ENCODE measurements around the gene ZNF780A. TPM values are rescaled to one million over a fixed set of nuclear protein-coding genes. Genes with fewer than 3 reads are reported as not detected.

ZNF780A gene
- polyA plus RNA-seq, 2 of the 4 experiments (the other 2 are of a cell fraction) = 37.9 to 48.1 TPM

DNA sequence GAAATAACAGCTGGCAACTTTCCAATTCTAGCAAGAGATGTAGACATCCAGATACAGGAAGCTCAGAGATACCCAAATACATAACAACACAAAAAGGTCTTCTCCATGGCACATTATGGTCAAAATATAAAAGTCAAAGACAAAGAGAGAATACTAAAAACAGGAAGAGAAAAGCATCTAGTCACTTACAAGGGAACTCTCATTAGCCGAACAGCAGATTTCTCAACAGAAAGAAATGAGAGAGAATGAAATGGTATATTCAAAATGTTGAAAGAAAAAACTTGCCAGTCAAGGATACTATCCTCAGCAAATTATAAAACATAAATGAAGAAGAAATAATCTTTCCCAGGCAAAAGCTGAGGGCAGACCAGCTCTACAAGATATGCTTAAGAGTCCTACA, 12.4 kb downstream of the ZNF780A start:
- POLR2A ChIA-PET = no interaction called here

DNA sequence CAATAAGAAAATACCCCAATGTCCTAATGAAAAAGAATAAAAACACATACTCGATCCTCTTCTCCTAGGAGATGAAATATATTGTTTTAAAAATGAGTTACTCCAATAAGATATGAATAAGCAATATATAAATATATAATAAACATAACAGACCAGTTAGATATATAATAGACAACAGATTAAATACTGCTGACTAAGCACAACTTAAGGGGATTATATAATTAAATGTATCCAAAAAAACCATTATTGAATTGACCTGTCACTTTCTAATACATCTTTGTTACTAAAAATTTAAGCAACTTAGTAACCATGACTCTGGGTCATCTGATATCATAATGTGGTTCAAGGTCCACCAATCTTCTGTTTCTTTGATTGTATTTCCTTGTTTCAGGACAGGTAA, 20.7 kb downstream of the ZNF780A start:
- FAIRE-seq (no peak), DNase-seq (ENCODE audit: low read depth in 1 of 2, low spot score in 1 of 2) (no peak), ATAC-seq (no peak)
- no peak overlapping the region for H3K4me2 ChIP-seq
- no peak overlapping the region for H3K27ac ChIP-seq
- WGBS (ENCODE audit: missing lambda C conversion rate) = 63% methylated on average over 1 of the region's 1 CpG
- ChIA-PET CTCF (no interaction called here), POLR2A (no interaction called here)
- H3K4me1 ChIP-seq = no peaks in the 10 kb centered on the region
- TF ChIP-seq POLR2AphosphoS2 (conservative IDR thresholded peaks at IDR 0.05; ENCODE audit: low read length) = no peak
- TF ChIP-seq MAFK (IDR thresholded peaks at IDR 0.05; ENCODE audit: partially characterized antibody) = peak; percentile 99
- no peak overlapping the region for H3K4me3 ChIP-seq
- peaks cover 96% of the 10 kb centered on the region for H3K9me3 ChIP-seq

More for the DNA sequence above, 12.4 kb downstream of the ZNF780A start:
- no peak for ATAC-seq
- H3K9me3 ChIP-seq = peaks cover 75% of the 10 kb centered on the region
- TF ChIP-seq, protein P1, sequence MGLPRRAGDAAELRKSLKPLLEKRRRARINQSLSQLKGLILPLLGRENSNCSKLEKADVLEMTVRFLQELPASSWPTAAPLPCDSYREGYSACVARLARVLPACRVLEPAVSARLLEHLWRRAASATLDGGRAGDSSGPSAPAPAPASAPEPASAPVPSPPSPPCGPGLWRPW (IDR thresholded peaks at IDR 0.05) = no peak
- TF ChIP-seq HOXA7 (CRISPR knock-in tag; IDR thresholded peaks at IDR 0.05) (no peak), MYC (IDR thresholded peaks at IDR 0.05; ENCODE audit: borderline replicate concordance, low read length) (no peak), RAD21 (conservative IDR thresholded peaks at IDR 0.05 in 1 of 2, IDR thresholded peaks at IDR 0.05 in 1 of 2) (no peak)
- TF ChIP-seq, protein P2, sequence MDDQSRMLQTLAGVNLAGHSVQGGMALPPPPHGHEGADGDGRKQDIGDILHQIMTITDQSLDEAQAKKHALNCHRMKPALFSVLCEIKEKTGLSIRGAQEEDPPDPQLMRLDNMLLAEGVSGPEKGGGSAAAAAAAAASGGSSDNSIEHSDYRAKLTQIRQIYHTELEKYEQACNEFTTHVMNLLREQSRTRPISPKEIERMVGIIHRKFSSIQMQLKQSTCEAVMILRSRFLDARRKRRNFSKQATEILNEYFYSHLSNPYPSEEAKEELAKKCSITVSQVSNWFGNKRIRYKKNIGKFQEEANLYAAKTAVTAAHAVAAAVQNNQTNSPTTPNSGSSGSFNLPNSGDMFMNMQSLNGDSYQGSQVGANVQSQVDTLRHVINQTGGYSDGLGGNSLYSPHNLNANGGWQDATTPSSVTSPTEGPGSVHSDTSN (IDR thresholded peaks at IDR 0.05) = no peak
- H3K4me1 ChIP-seq = no peaks in the 10 kb centered on the region
- no peak overlapping the region for H3K27ac ChIP-seq
- no peak for FAIRE-seq
- DNase-seq (ENCODE audit: low read depth in 1 of 2, low spot score in 1 of 2) = no peak
- WGBS (ENCODE audit: missing lambda C conversion rate) = 92% methylated on average over 1 of the region's 1 CpG
- CTCF ChIA-PET = interaction anchor here (0.6 to 1.3 kb wide), 2 partner anchors 61 to 1579 kb away, joined by 3 to 4 read pairs; no protein-coding TSS in a partner anchor
- H3K4me3 ChIP-seq = no peak overlapping the region
- no peak overlapping the region for H3K4me2 ChIP-seq

DNA sequence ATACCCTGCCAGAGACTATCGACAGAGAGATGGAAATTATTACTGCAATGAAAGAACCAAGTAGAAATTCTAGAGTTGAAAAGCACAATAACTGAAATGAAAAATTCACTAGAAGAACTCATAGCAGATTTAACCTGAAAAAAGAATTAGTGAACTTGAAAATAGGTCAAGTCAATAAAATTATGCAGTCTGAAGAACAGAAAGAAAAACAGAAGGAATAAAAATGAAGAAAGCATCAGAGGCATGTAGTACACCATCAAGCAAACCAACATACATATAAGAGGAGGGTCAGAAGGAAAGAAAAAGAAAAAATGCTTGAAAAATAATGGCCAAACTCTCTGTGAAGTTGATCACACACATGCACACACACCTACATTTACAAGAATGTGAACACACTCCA, 31.1 kb downstream of the ZNF780A start:
- POLR2A ChIA-PET = no interaction called here
- no peak for ATAC-seq
- DNase-seq (ENCODE audit: low read depth in 1 of 2, low spot score in 1 of 2) = no peak
- 0 out of 3 replicates have a peak, but pooled peaks cover 4% of the 10 kb centered on the region for H3K4me1 ChIP-seq
- no peak overlapping the region for H3K4me3 ChIP-seq
- no peak overlapping the region for H3K4me2 ChIP-seq
- H3K27ac ChIP-seq = no peak overlapping the region
- WGBS (ENCODE audit: missing lambda C conversion rate) = 19% methylated on average over 1 of the region's 1 CpG
- TF ChIP-seq MYC (IDR thresholded peaks at IDR 0.05; ENCODE audit: borderline replicate concordance, low read length) (no peak), HDAC2 (IDR thresholded peaks at IDR 0.05) (no peak), NR3C1 (IDR thresholded peaks at IDR 0.05) (no peak), POLR2AphosphoS2 (conservative IDR thresholded peaks at IDR 0.05; ENCODE audit: low read length) (no peak), MAZ (IDR thresholded peaks at IDR 0.05; ENCODE audit: borderline replicate concordance, low read depth, low read length) (no peak), CBX2 (IDR thresholded peaks at IDR 0.05; ENCODE audit: borderline replicate concordance, low read depth) (no peak), HOXA7 (CRISPR knock-in tag; IDR thresholded peaks at IDR 0.05) (no peak)
- TF ChIP-seq, protein P3, sequence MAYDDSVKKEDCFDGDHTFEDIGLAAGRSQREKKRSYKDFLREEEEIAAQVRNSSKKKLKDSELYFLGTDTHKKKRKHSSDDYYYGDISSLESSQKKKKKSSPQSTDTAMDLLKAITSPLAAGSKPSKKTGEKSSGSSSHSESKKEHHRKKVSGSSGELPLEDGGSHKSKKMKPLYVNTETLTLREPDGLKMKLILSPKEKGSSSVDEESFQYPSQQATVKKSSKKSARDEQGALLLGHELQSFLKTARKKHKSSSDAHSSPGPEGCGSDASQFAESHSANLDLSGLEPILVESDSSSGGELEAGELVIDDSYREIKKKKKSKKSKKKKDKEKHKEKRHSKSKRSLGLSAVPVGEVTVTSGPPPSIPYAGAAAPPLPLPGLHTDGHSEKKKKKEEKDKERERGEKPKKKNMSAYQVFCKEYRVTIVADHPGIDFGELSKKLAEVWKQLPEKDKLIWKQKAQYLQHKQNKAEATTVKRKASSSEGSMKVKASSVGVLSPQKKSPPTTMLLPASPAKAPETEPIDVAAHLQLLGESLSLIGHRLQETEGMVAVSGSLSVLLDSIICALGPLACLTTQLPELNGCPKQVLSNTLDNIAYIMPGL (CRISPR knock-in tag; IDR thresholded peaks at IDR 0.05; ENCODE audit: borderline replicate concordance) = no peak
- peaks cover 92% of the 10 kb centered on the region for H3K9me3 ChIP-seq
- CTCF ChIA-PET = interaction anchor here (0.5 to 0.6 kb wide), 2 partner anchors 246 to 1694 kb away, joined by 3 read pairs; no protein-coding TSS in a partner anchor
- peak; percentile 98 for FAIRE-seq

DNA sequence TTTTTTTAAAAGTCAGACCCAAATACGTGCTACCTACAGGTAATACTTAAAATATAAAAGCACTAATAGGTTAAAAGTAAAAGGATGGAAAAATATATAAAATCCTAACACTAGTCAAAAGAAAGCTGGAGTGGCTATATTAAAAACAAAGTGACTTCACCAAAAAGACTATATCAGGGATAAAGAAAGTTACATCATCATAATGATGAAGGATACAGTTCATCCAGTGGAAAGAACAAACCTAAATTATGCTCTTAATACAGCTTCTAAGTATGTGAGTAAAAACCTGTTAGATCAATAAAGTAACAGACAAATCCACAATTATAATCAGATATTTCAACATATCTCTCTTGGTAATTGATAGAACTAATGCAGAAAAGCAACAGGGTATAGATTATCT, 33.6 kb downstream of the ZNF780A start:
- TF ChIP-seq ZSCAN20 (CRISPR knock-in tag; IDR thresholded peaks at IDR 0.05) = no peak
- TF ChIP-seq RARB (CRISPR knock-in tag; IDR thresholded peaks at IDR 0.05) = no peak
- TF ChIP-seq MAZ (IDR thresholded peaks at IDR 0.05; ENCODE audit: borderline replicate concordance, low read depth, low read length) = no peak
- no peak for TF ChIP-seq RAD21 (conservative IDR thresholded peaks at IDR 0.05 in 1 of 2, IDR thresholded peaks at IDR 0.05 in 1 of 2)
- TF ChIP-seq CHD4 (IDR thresholded peaks at IDR 0.05; ENCODE audit: borderline replicate concordance) = no peak
- TF ChIP-seq HOXB5 (CRISPR knock-in tag; IDR thresholded peaks at IDR 0.05) = no peak
- no peak for TF ChIP-seq NFE2L2 (conservative IDR thresholded peaks at IDR 0.05; ENCODE audit: low read length)
- TF ChIP-seq HOXA7 (CRISPR knock-in tag; IDR thresholded peaks at IDR 0.05) = no peak
- CTCF ChIA-PET = interaction anchor here (0.6 kb wide), 1 partner anchor 46 kb away, joined by 3 read pairs; no protein-coding TSS in a partner anchor

More for the DNA sequence above, 33.6 kb downstream of the ZNF780A start:
- Histone ChIP-seq H3K4me2 (no peak overlapping the region), H3K4me3 (no peak overlapping the region), H3K4me1 (0 out of 3 replicates have a peak, but pooled peaks cover 4% of the 10 kb centered on the region), H3K27ac (no peak overlapping the region), H3K9me3 (peaks cover 87% of the 10 kb centered on the region)
- no peak for FAIRE-seq
- DNase-seq (ENCODE audit: low read depth in 1 of 2, low spot score in 1 of 2) = no peak
- ATAC-seq = no peak
- POLR2A ChIA-PET = interaction anchor here (0.6 kb wide), 1 partner anchor 582 kb away, joined by 3 read pairs; no protein-coding TSS in a partner anchor
- 87% methylated on average over 1 of the region's 1 CpG for WGBS (ENCODE audit: missing lambda C conversion rate)

Measured in A549 (cell line).